Measurements from ENCODE around the gene INPP5A. TPM values are rescaled to one million over a fixed set of nuclear protein-coding genes. Genes with fewer than 3 reads are reported as not detected.

INPP5A gene
- total RNA-seq, 1 experiment from 2014 or later, result 16.6 TPM

DNA sequence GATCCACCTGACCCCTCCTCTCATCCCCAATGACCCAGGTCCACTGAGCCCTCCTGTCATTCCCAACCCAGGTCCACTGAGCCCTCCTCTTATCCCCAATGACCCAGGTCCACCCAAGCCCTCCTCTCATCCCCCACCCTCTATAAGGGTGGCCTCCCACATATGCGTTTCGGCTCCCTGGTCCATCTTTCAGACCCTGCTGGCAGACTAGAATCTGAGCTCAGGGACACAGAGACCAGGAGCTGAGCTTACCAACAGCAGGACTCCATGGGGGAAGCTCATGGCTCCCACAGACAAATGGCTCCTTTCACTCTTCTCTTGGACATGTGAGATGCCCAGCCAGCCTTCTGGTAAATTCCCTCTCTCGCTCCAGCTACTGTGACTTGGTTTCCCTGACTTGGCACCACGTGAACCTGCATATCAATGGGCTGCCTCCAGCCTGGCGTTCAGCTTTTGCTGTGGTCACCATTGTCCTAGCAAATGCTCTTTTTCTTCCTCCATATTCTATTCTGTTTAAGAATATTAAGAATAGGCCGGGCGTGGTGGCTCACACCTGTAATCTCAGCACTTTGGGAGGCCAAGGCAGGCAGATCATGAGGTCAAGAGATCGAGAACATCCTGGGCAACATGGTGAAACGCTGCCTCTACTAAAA, 24.8 kb upstream of the INPP5A start:
- no peaks in the 10 kb centered on the region for H3K9me3 Mint-ChIP-seq (ENCODE audit: low read depth, unreplicated experiment)
- no peak for DNase-seq
- BruUV-seq (replicated peaks), result no TSS peak
- H3K27ac Mint-ChIP-seq (ENCODE audit: unreplicated experiment), result no peak overlapping the region
- no peaks in the 10 kb centered on the region for H3K36me3 Mint-ChIP-seq (ENCODE audit: insufficient read depth, unreplicated experiment)
- intact Hi-C loops (cut with micrococcal nuclease; ENCODE audit: unreplicated experiment), result no loop called here
- no peak overlapping the region for H3K4me3 Mint-ChIP-seq (ENCODE audit: low read depth, unreplicated experiment)
- peaks cover 38% of the 10 kb centered on the region for H3K27me3 Mint-ChIP-seq (ENCODE audit: unreplicated experiment)
- H3K4me1 Mint-ChIP-seq (ENCODE audit: low read depth, unreplicated experiment), result peaks cover 8% of the 10 kb centered on the region
- TF ChIP-seq, protein P1, sequence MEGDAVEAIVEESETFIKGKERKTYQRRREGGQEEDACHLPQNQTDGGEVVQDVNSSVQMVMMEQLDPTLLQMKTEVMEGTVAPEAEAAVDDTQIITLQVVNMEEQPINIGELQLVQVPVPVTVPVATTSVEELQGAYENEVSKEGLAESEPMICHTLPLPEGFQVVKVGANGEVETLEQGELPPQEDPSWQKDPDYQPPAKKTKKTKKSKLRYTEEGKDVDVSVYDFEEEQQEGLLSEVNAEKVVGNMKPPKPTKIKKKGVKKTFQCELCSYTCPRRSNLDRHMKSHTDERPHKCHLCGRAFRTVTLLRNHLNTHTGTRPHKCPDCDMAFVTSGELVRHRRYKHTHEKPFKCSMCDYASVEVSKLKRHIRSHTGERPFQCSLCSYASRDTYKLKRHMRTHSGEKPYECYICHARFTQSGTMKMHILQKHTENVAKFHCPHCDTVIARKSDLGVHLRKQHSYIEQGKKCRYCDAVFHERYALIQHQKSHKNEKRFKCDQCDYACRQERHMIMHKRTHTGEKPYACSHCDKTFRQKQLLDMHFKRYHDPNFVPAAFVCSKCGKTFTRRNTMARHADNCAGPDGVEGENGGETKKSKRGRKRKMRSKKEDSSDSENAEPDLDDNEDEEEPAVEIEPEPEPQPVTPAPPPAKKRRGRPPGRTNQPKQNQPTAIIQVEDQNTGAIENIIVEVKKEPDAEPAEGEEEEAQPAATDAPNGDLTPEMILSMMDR (IDR thresholded peaks at IDR 0.05; ENCODE audit: unreplicated experiment), result no peak
- CTCF ChIA-PET, result interaction anchor here (1.5 kb wide), 1 partner anchor 8 kb away, joined by 3 read pairs; no protein-coding TSS in a partner anchor

DNA sequence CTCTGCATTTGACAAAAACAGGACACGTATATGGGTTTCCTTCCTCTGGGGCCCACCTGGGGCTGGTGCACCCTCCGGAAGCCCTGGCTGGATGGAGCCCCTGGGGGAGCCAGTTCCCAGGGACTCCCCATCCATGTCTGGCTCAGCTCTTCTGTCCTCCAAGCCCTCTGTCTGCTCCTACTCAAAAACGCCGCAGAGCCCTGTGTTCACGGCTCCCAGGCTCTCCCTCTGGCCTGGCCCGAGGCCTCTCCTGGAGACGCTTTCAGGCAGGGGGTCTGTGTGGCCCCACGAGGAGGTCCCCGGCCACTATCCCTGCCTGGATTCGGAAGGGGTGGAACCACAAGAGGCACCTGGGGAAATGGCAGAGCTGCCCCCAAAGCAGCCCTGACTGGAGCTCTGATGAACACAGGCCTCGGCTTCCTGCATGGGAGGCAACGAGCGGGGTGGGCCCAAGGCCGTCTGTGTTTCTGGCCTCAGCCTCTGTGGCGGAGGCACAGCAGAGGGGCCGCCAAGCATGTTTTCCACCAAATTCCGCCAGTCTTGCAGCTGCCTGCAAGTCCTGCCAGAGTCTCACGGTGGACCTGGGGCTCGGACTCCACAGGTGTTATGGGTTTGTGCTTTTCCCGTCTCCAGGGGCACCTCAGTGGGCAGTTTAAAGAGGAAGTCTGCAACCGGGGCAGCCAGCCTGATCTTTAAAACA, 22.6 kb upstream of the INPP5A start:
- TF ChIP-seq, protein P1 (IDR thresholded peaks at IDR 0.05; ENCODE audit: unreplicated experiment), result no peak
- DNase-seq, result no peak
- Mint-ChIP-seq H3K9me3 (ENCODE audit: low read depth, unreplicated experiment) (no peaks in the 10 kb centered on the region), H3K4me3 (ENCODE audit: low read depth, unreplicated experiment) (no peak overlapping the region), H3K4me1 (ENCODE audit: low read depth, unreplicated experiment) (peaks cover 19% of the 10 kb centered on the region), H3K27me3 (ENCODE audit: unreplicated experiment) (peaks cover 25% of the 10 kb centered on the region), H3K36me3 (ENCODE audit: insufficient read depth, unreplicated experiment) (peaks cover 10% of the 10 kb centered on the region), H3K27ac (ENCODE audit: unreplicated experiment) (no peak overlapping the region)
- CTCF ChIA-PET, result no interaction called here
- intact Hi-C loops (cut with micrococcal nuclease; ENCODE audit: unreplicated experiment), result no loop called here
- no TSS peak for BruUV-seq (replicated peaks)

DNA sequence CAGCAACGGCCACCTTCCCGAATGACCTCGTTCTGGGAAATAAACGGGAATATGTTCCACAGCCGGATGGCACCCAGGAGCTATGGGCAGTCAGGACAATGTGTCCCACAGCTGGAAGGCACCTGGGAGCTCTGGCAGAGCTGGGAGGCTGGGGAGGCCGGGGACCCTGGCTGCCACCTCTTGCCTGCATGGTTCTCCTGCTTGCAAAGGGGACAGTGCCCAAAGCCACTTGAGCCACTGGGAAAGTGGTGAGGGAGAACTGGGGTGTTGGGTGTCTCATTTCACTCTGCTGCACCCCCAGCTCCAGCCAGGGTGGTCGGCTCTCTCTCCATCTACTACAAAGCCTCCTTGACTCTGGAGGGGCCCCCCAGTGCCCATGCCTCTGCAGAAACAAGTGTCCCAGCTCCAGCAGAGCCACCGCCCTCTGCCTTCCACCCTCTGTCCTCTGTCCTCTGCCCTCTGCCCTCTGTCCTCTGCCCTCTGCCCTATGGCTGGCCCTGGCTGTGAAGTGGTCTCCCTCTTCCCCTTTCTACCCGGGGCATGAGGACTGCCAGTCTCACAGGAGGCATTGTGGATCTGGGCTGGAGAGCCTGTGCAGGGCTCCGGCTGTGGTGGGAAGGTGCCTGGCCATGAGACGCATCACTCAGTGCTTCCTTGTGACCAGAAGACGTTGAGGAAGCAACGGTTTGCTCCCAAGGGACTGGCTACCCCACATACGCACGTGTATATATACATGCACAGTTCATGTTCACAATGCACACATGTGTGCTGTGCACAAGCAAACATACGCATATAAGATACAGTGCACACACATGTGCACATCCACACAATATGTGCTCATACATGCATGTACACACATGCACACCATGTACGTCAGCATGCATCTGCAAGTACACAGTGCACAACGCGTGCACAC, 21.5 kb upstream of the INPP5A start:
- BruUV-seq (replicated peaks), result no TSS peak
- no peak for DNase-seq
- TF ChIP-seq, protein P1 (IDR thresholded peaks at IDR 0.05; ENCODE audit: unreplicated experiment), result no peak
- CTCF ChIA-PET, result no interaction called here
- peaks cover 10% of the 10 kb centered on the region for H3K36me3 Mint-ChIP-seq (ENCODE audit: insufficient read depth, unreplicated experiment)
- no peak overlapping the region for H3K4me3 Mint-ChIP-seq (ENCODE audit: low read depth, unreplicated experiment)
- no peaks in the 10 kb centered on the region for H3K9me3 Mint-ChIP-seq (ENCODE audit: low read depth, unreplicated experiment)
- peaks cover 18% of the 10 kb centered on the region for H3K27me3 Mint-ChIP-seq (ENCODE audit: unreplicated experiment)
- H3K27ac Mint-ChIP-seq (ENCODE audit: unreplicated experiment), result no peak overlapping the region
- peaks cover 19% of the 10 kb centered on the region for H3K4me1 Mint-ChIP-seq (ENCODE audit: low read depth, unreplicated experiment)
- intact Hi-C loops (cut with micrococcal nuclease; ENCODE audit: unreplicated experiment), result no loop called here

All from Calu3 (cell line).